ENCODE measurements around the gene LRRTM4.
"Not testable (repeated sequence)": the region's sequence is repeated elsewhere in the genome, so short reads cannot be mapped to it uniquely, and the experiment has no call there.

LRRTM4 gene

GRCh38 chr2:77054938-77055337 is 467.2 kb downstream of the LRRTM4 start:
- no peak for DNase-seq

GRCh38 chr2:77046339-77046738 is 475.8 kb downstream of the LRRTM4 start:
- no peak for DNase-seq

- not testable (repeated sequence) for DNase-seq
Observed at GRCh38 chr2:77045456-77045855, 476.7 kb downstream of the LRRTM4 start.

GRCh38 chr2:77034445-77034844 is 487.7 kb downstream of the LRRTM4 start:
- no peak for DNase-seq

GRCh38 chr2:77029237-77029636 is 492.9 kb downstream of the LRRTM4 start:
- DNase-seq, result not testable (repeated sequence)

DNA sequence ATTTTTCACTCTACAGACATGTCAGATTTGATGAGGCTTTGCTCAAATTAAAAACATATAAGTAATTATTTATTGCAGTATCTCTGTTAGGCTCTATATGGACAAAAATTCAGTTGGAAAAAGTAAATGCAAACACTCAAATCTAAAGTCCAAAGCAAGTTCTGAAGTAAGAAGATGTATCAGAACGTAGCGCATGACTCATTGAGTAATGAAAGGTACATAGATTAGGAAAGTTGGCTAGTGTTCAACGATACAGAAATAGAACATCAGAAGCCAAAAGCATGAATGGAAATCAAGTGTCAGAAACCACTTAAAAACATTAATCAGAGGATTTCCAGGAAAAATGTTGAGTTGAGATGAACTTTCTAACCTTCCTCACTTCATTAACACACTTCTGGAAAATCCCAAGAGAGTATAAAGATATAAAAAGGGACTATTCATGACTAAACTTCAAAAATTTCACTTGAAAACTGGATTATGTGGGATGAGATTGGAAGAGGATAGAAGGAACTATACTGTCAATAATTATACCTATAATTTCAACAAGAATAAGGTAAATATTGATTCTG is 494.1 kb downstream of the LRRTM4 start:
- no peak for DNase-seq

DNA sequence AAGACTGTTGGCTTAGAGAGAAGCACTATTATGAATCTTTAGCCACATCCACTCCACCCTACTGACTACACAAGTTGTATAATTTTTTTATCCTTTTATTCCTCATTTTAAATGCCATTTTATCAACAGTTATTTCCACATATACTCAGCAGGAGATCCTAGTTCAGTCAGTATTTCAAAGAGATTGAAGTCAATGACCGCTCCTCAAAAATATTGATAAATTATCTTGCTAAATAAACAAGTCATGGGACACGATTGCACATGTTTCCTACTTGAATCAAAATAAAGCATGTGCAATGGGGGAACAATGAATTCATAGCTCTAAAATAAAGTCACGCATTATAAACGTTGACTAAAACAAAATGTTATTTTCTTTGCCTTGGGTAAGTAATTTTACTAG is 496.5 kb downstream of the LRRTM4 start:
- DNase-seq, result no peak

DNA sequence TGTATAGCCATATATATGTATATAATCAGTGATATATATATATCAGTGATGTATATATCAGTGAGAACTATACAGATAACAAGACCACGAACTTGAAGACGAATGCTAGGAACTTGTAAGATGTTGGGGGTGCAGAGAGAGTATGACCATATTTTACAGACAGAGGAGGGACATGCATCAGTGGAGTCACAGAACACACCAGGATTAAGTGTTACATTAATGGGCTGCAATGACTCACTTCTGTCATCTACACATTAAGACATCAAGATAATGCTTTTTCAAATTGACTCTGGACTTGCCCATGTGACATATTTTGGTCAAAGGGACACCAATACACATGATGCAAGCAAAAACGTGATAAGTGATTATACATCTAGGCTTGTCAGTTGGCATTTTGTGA is 501.0 kb downstream of the LRRTM4 start:
- no peak for DNase-seq

- DNase-seq, result no peak
Observed at GRCh38 chr2:77018219-77018618, 504.0 kb downstream of the LRRTM4 start.

DNA sequence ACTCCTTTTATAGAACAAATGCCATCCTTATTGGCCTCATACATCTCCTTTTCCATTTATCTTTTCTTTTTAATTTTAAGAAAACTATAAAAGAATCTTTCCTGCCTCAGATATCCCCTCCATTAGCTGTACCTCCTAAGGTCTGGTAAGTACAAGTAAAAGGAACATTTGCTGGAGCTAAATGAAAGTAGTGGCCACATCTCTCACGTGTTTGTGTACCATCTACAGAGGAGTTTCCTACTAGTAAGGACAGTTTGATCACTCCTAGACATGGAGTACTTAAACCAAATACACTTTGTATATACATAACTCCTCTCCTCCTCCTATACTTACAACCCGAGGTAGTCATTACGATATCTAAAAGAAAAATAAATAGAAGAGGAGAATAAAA is 504.8 kb downstream of the LRRTM4 start:
- no peak for DNase-seq

GRCh38 chr2:77016443-77017354 is 505.5 kb downstream of the LRRTM4 start:
- DNase-seq, result no peak

GRCh38 chr2:77013953-77014352 is 508.2 kb downstream of the LRRTM4 start:
- DNase-seq, result no peak

DNA sequence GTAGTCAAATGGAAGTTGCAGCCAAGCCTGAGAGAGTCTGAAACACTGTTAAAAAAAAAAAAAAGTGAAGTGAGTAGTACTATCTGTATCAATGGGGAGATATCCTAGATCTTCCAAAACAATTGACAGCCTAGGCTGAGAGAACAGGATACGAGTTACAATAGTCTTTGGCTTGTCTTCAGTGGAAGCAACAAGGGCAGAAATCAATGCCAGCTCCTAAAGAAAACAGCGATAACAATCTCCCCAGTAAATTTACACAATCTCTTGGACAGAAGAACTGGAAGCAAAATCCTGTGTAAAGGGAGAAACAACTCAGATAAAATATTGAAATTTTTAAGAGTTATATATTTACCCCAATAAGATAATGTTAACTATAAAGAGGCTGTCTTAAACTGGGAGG is 508.7 kb downstream of the LRRTM4 start:
- DNase-seq, result no peak

DNA sequence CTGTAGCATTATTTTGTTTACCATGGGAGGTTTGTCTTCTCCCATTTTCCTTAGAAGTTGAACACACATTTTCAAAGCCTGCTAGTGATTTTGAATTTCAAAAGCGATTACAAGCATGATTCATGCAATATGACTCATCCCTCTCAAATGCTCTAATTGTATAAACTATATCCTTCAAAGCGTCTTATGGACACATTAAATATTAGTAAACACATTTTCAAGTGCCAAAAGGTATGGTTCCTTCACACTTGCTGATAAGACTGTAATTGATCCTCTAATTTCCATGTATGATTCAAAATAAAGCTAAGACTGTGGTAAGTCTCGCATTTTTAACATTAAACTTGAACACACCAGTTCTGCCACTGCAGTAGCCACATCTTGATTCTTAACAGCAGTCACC is 512.9 kb downstream of the LRRTM4 start:
- DNase-seq, result no peak

DNA sequence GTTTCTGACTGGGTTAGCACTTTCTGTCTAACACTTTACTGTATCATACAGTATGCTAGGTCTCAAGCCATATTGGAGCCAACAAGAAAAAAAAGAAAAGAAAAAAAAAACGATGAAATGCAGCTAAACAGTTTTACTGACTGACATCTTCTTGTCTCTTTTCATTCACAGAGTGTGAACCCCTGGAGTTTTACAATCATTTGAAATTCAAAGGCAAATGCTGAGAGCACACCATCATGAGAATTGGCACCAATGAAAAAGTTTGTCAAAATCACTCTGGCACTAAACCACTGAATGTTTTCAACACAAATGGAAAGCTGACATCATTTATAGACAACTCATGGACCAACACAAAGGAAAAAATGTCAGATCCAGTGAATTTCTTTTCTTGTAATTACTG is 513.3 kb downstream of the LRRTM4 start:
- no peak for DNase-seq

- DNase-seq, result no peak
Observed at GRCh38 chr2:77007686-77008085, 514.5 kb downstream of the LRRTM4 start.

- no peak for DNase-seq
Observed at GRCh38 chr2:77005522-77005921, 516.7 kb downstream of the LRRTM4 start.

DNA sequence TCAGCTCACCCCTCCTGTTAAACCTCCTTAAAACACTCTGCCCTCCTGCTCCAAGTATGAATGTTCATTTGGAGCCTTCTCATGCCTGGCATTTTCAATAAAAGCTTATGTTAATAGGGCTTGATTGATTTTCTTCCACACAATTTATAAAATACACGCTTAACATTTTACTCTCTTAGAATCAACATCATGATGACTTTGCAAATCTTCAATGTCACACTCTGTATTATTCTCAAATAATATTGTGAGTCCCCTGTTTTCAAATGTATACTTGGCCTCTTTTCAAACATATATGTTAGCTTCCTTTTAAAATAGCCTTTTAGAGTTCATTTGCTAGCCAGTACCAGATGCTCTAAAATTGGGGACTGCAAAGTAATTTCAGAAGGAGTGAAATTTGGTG is 520.3 kb downstream of the LRRTM4 start:
- no peak for DNase-seq

GRCh38 chr2:76998704-76999103 is 523.5 kb downstream of the LRRTM4 start:
- DNase-seq, result no peak

GRCh38 chr2:76998152-76998551 is 524.0 kb downstream of the LRRTM4 start:
- DNase-seq, result no peak

- no peak for DNase-seq
Observed at GRCh38 chr2:76997296-76997695, 524.9 kb downstream of the LRRTM4 start.

- no peak for DNase-seq
Observed at GRCh38 chr2:76985387-76986136, 536.6 kb downstream of the LRRTM4 start.

GRCh38 chr2:76984359-76984758 is 537.8 kb downstream of the LRRTM4 start:
- DNase-seq, result no peak

Measured in cerebellar nuclear complex (tissue), 1 donor.